HG03571 (cell line): ENCODE data around the gene ORC2.

Experiments used
- ATAC-seq: cut with Tn5 transposase; IDR thresholded peaks from one replicate; pipeline ENCODE4 v1.9.1; 2021; ENCODE audit not compliant: unreplicated experiment

Gene ORC2

DNA sequence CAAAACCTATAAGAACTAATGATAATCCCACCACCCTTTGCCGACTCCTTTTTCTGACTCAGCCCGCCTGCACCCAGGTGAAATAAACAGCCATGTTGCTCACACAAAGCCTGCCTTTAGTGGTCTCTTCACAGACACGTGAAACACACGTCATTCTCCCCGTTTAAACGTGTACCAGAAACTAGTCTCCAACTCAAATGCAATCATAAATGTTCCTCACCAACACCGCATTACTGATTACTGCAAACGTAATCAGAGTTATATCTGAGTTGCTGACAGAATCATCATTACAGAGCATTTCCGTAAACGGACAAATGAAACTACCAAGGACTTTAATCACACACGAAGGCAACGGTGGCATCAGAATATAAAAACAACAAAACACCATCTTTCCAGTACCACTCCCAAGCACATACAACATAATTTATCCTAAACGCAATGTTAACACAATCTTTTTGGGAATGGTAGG is 100.9 kb downstream of the ORC2 start:
- ATAC-seq: no peak

DNA sequence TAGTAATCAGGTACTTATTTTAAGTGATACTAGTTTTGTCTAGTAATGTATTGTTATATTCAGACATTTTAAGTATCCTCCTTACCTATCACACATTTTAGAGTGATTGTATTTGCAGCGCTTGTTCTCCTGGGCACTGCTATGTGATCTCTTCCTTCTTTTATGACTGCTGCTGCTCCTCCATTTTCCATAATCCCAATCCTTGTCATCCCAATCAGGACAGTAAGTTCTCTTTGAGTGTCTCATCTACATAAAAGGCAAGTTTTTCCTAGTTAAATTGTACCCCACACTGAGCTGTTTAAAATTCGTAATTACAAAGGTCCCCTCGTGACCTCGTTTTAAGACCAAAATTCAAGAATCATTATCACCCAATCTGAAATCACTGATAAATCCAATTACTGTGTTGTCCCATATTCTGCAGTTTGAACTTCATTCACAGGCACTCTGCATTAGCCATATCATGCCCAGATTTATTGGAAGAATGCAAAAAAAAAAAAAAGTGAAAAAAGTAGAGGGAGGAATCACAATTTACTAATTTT is 101.8 kb downstream of the ORC2 start:
- no peak for ATAC-seq

- ATAC-seq: no peak
Measured at GRCh38 chr2:200860092-200860795, 103.2 kb downstream of the ORC2 start.
